ENCODE measurements around the gene CREB5.

CREB5 gene

GRCh38 chr7:28836716-28837115 is 424.4 kb downstream of the CREB5 start:
- peak; percentile 35 for DNase-seq

DNA sequence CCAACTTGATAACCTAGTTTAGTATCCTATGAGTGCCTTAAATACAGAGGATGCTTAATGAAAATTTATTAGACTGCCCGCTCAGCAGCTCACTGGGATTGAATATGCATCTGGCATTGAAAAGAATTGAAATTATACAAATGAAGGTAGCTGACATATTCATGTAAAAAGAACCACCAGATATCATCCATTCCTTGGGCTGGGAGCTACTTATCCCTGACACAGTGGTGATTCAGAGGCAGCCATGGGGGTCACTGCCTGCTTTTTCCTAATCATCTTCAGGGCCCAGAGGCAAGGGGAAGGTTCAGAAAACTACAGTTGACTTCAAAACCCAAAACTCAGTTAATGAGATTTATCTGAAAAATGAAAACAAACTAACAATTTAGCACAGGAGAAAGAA is 424.9 kb downstream of the CREB5 start:
- no peak for DNase-seq

- DNase-seq, result peak; percentile 14
Observed at GRCh38 chr7:28840592-28840995, 428.3 kb downstream of the CREB5 start.

- DNase-seq, result no peak
Observed at GRCh38 chr7:28841766-28842165, 429.4 kb downstream of the CREB5 start.

- no peak for DNase-seq
Observed at GRCh38 chr7:28842769-28843295, 430.5 kb downstream of the CREB5 start.

DNA sequence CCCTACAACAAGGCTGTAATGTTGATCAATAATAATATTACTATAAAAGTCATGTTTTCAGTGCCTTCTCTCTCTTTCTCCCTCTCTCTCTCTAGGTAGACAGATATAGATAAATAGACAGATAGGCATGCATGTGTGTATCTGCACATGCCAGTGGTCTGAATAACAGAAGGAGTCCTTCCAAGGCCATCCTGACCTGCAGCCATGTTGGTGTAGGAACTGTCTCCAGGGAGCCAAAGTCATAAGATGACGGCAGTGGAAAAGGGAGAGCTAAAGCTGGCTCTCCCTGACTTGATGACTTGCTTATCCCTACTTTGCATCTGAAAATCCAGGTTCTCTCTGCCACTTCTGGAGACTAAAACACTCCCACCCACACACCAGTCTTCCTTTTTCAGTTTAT is 432.8 kb downstream of the CREB5 start:
- DNase-seq, result no peak

- no peak for DNase-seq
Observed at GRCh38 chr7:28847176-28847575, 434.9 kb downstream of the CREB5 start.

DNA sequence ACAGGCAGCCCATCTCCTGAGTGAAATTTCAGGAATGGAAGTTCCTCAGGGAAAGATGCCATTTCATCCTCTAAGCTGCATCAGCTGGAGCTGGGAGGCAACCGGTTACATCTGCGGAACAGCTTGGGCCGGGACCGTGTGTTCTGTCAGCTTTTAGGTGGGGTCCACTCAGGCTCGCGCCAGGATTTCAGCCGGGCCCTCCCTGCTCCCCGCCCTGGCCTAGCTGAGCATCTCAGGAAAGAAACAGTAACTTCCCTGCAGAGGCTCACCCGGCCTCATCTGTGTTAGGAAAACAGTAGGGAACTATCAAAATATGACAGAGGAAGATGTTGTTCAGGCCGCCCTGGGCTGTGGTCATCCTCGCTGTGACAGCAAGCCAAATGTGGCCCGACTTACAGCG is 435.4 kb downstream of the CREB5 start:
- no peak for DNase-seq

DNA sequence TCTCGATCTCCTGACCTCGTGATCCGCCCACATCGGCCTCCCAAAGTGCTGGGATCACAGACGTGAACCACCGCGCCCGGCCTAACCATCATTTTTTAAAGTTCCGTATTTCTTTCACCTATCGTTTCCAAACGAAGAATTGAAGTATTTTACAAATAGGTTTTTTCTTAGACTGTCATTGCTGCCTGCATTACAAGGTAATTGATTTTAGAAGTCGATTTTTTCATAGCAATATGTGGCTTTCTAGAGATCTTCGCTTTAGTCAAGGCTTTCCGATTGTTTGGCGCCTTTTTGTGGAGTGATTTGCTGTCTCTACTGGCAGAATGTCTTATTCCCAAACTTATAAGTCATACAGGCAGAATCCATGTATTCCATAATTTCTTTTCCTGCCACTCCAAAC is 436.6 kb downstream of the CREB5 start:
- DNase-seq, result no peak

DNA sequence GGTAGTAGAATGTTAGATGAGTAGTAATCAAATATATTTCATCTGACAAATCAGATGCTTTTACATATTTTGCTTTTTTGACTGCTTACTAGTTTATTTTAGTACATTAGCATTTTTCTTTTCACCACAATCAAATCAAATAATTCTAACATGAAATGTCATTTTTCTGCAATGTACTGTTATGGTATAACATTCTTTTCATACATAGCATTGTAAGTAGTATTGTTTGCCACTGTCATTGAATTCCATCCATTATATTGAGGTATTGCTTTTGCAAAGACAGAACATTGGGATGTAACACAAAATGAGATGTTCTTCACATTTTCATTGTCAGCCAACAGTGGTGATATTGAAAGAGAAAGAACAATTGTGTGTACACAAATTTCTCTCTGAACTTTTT is 438.4 kb downstream of the CREB5 start:
- no peak for DNase-seq

GRCh38 chr7:28853150-28853549 is 440.8 kb downstream of the CREB5 start:
- DNase-seq, result peak; percentile 23

- DNase-seq, result peak; percentile 83
Observed at GRCh38 chr7:28853834-28854749, 441.8 kb downstream of the CREB5 start.

GRCh38 chr7:28854750-28855074 is 442.4 kb downstream of the CREB5 start:
- DNase-seq, result no peak

- no peak for DNase-seq
Observed at GRCh38 chr7:28855538-28856217, 443.4 kb downstream of the CREB5 start.

GRCh38 chr7:28856656-28857055 is 444.3 kb downstream of the CREB5 start:
- no peak for DNase-seq

GRCh38 chr7:28858206-28858605 is 445.9 kb downstream of the CREB5 start:
- no peak for DNase-seq

DNA sequence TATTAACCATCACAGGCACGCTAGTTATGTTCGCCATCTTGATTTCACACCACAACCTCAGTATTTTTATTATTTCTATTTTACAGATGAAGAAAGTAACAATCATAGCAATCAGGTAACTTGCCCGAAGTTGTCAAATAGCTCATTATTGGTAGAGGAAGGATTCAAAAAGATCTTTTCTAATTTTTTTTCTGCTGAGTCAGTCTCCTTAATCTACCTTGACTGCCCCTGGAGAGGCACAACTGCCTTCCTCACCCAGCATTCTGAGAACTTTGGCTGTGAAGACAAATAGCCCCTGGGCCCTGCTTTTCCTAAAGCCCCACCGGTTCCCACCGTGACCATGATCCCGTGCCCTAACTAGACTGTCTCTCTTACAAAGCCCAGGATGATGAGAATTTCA is 446.6 kb downstream of the CREB5 start:
- no peak for DNase-seq

GRCh38 chr7:28861825-28862224 is 449.5 kb downstream of the CREB5 start:
- no peak for DNase-seq

DNA sequence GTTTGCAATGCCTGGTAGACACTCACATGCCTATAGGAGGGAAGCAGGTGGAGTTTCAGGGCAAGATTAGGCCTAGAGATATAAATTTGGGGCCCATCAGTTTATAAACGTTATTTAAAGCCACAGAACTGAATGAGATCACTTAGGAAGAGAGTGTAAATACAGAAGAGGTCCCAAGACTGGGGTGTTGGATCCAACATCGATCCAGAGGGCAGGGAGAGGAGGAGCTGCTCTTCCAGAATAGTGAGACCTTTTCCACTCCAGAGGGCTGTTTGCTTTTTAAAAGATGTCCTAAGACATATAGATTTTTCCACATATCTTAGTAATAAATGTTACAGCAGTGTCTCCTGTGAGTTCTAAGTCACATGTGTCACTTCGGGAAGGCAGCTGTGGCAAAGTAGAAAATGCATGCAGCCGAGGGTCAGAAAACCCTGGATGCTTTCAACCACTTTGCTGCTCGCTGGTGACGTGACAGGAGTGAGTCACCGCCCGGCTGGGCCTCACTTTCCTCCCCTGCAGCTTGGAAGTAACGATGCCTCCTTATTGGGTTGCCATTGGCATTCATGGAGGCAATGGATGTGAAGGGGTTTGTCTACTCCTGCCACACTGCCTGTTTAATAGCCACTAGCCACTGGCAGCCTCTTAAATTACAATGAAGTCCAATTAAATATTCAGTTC is 450.4 kb downstream of the CREB5 start:
- no peak for DNase-seq

- DNase-seq, result no peak
Observed at GRCh38 chr7:28865601-28866144, 453.4 kb downstream of the CREB5 start.

GRCh38 chr7:28868712-28869111 is 456.4 kb downstream of the CREB5 start:
- no peak for DNase-seq

- no peak for DNase-seq
Observed at GRCh38 chr7:28871077-28871476, 458.8 kb downstream of the CREB5 start.

- no peak for DNase-seq
Observed at GRCh38 chr7:28871631-28872030, 459.3 kb downstream of the CREB5 start.

Measured in suppressor macrophage treated with lipopolysaccharide for 4 hours (primary cell).